ENCODE results near the gene RAMACL.

DNA sequence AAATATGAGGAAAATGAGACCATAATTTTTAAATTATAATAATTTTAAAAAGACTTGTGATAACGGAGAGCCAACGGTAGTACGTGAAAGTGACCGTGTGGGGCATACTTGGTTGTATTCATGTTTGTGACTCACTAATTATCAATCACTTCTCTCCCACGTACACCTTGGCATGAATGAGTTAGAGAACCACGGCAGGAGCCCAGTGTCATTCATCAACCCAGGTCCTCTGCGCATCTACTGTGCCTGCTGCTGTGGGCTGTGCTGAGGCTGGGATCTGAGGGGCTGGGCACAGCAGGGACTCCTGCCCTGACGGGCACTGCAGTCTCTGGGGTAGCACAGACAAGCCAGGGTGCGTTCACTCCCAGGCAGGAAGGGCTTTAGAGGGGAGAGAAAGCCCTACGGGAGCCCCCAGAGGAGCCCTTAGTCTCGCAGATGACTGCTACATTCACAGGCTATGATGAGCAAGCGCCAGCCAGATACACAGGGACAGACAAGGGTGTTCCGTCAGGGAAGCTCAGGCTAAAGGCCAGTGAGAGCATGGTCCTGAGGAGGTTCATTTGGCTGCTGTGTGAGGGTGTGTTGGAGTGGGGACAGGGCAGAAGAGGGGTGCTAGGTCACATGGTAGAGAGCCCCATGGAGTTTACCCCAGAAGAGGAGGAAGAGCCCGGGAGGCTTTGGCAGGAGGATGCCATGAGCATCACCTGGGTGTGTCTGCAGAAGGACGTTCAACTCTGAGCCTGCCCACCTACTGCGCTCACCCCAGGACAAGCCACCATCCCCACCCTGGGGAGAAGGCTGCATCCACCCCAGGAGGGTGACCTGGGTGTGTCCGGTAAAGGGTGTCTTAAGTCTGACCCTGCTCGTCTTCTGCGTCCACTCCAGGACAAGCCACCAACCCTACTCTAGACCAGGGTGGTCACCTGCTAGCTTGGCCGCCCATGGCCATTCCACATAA is 48.8 kb upstream of the RAMACL start:
- TF ChIP-seq EZH2phosphoT487 (IDR thresholded peaks at IDR 0.05; ENCODE audit: low read depth, severe bottlenecking, unreplicated experiment) = no peak
- TF ChIP-seq, protein P1, sequence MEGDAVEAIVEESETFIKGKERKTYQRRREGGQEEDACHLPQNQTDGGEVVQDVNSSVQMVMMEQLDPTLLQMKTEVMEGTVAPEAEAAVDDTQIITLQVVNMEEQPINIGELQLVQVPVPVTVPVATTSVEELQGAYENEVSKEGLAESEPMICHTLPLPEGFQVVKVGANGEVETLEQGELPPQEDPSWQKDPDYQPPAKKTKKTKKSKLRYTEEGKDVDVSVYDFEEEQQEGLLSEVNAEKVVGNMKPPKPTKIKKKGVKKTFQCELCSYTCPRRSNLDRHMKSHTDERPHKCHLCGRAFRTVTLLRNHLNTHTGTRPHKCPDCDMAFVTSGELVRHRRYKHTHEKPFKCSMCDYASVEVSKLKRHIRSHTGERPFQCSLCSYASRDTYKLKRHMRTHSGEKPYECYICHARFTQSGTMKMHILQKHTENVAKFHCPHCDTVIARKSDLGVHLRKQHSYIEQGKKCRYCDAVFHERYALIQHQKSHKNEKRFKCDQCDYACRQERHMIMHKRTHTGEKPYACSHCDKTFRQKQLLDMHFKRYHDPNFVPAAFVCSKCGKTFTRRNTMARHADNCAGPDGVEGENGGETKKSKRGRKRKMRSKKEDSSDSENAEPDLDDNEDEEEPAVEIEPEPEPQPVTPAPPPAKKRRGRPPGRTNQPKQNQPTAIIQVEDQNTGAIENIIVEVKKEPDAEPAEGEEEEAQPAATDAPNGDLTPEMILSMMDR (IDR thresholded peaks at IDR 0.05; ENCODE audit: poor library complexity) = no peak
